WI38 (cell line): ENCODE results near the gene TNNT2.

Experiments
- H3K4me3 ChIP-seq: 2 replicates; pipeline ENCODE4 v1.5.1; 2011; ENCODE audit warnings: low read depth, mild to moderate bottlenecking, control low read depth, low read length
- CTCF ChIP-seq: IDR thresholded peaks from 2 replicates; pipeline ENCODE4 v1.5.1; 2012; ENCODE audit warnings: low read depth, mild to moderate bottlenecking, control low read depth, low read length

TNNT2 gene

GRCh38 chr1:201376464-201377374 lies 761 bp downstream of the TNNT2 start:
- H3K4me3 ChIP-seq = no peak overlapping the region
- TF ChIP-seq CTCF = peak; percentile 70

GRCh38 chr1:201376107-201376463 lies 1.4 kb downstream of the TNNT2 start:
- TF ChIP-seq CTCF = no peak
- H3K4me3 ChIP-seq = no peak overlapping the region

GRCh38 chr1:201375169-201375568 lies 2.3 kb downstream of the TNNT2 start:
- TF ChIP-seq CTCF = no peak
- no peak overlapping the region for H3K4me3 ChIP-seq

- H3K4me3 ChIP-seq = no peak overlapping the region
- TF ChIP-seq CTCF = no peak
Measured at GRCh38 chr1:201374364-201374763, 3.1 kb downstream of the TNNT2 start.

- TF ChIP-seq CTCF = no peak
- H3K4me3 ChIP-seq = no peak overlapping the region
Measured at GRCh38 chr1:201371792-201372191, 5.7 kb downstream of the TNNT2 start.

GRCh38 chr1:201371276-201371675 lies 6.2 kb downstream of the TNNT2 start:
- H3K4me3 ChIP-seq = no peak overlapping the region
- TF ChIP-seq CTCF = no peak

GRCh38 chr1:201370500-201370899 lies 7.0 kb downstream of the TNNT2 start:
- TF ChIP-seq CTCF = no peak
- H3K4me3 ChIP-seq = no peak overlapping the region
